ENCODE measurements around the gene CAMKMT.

The CAMKMT gene

DNA sequence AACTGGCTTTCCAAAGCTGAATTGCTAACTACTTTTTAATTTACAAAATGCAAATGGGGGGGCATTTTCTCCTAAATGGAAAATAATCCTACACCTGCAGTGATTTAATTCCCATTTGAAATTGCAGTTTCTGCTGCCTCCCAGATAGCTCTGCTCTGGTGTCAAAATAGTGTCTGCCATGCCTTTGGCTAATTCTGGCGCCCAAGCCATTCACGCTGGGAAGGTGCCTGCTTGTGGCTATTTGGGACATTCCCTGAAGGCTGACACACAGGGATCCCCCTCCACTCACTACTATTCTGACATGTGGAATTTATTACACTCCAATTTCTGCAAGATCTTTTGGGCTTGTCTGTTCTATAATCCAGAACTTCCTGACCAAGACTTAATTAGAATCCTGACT, 451.4 kb downstream of the CAMKMT start:
- Histone ChIP-seq H3K9ac (ENCODE audit: low read length) (no peak overlapping the region), H3K4me1 (ENCODE audit: control insufficient read depth, insufficient read depth, low read length) (no peaks in the 10 kb centered on the region), H3K9me3 (ENCODE audit: control insufficient read depth, low read length) (no peaks in the 10 kb centered on the region), H3K36me3 (ENCODE audit: control insufficient read depth, insufficient read depth, low read length, severe bottlenecking) (no peaks in the 10 kb centered on the region), H3K27me3 (replicated peaks; ENCODE audit: control insufficient read depth, insufficient read depth, low read length) (peaks cover 67% of the 10 kb centered on the region), H3K4me3 (ENCODE audit: low read length) (no peak overlapping the region)
- DNase-seq (ENCODE audit: low read depth): no peak

DNA sequence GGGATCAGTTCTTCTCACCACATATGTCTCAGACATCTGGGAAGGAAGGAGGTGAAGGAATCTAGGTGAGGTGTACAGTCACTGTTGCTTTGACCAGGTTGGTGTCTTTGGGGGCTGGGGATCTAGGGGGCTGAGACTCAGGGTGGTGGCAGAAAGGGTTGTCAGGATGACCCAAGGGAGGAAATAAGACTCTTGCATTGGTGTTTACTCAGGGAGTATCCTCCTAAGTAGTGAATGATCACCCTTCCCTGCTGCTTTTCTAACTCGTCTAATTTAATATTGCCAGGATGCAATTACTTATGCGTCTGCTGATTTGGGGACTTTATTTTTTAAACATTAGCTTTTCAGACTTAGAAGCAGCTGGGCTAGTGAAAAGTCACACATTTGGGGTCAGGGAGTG, 451.9 kb downstream of the CAMKMT start:
- Histone ChIP-seq H3K4me1 (ENCODE audit: control insufficient read depth, insufficient read depth, low read length) (no peaks in the 10 kb centered on the region), H3K4me3 (ENCODE audit: low read length) (no peak overlapping the region), H3K9me3 (ENCODE audit: control insufficient read depth, low read length) (no peaks in the 10 kb centered on the region), H3K36me3 (ENCODE audit: control insufficient read depth, insufficient read depth, low read length, severe bottlenecking) (no peaks in the 10 kb centered on the region), H3K9ac (ENCODE audit: low read length) (no peak overlapping the region), H3K27me3 (replicated peaks; ENCODE audit: control insufficient read depth, insufficient read depth, low read length) (peaks cover 64% of the 10 kb centered on the region)
- no peak for DNase-seq (ENCODE audit: low read depth)

DNA sequence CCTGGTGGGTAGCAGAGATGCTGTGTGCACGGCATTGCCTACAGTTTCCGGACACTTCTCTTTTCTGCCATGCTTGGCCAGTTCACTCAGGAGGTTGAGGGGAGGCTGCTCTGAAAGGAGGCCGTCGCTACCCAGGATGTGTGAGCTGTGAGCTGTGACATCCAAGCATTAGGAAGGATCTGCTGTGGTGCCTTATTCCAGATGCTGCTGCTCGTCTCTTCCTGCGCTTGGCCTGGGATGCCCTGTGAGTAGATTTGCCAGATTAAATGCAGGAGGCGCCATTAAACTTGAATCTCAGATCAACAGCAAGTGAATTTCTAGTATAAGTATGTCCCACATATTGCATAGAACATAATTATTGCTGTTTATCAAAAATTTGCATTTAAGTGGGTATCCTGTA, 455.5 kb downstream of the CAMKMT start:
- Histone ChIP-seq H3K4me1 (ENCODE audit: control insufficient read depth, insufficient read depth, low read length) (no peaks in the 10 kb centered on the region), H3K9me3 (ENCODE audit: control insufficient read depth, low read length) (no peaks in the 10 kb centered on the region), H3K4me3 (ENCODE audit: low read length) (no peak overlapping the region), H3K36me3 (ENCODE audit: control insufficient read depth, insufficient read depth, low read length, severe bottlenecking) (no peaks in the 10 kb centered on the region), H3K9ac (ENCODE audit: low read length) (no peak overlapping the region), H3K27me3 (replicated peaks; ENCODE audit: control insufficient read depth, insufficient read depth, low read length) (peaks cover 58% of the 10 kb centered on the region)
- no peak for DNase-seq (ENCODE audit: low read depth)

DNA sequence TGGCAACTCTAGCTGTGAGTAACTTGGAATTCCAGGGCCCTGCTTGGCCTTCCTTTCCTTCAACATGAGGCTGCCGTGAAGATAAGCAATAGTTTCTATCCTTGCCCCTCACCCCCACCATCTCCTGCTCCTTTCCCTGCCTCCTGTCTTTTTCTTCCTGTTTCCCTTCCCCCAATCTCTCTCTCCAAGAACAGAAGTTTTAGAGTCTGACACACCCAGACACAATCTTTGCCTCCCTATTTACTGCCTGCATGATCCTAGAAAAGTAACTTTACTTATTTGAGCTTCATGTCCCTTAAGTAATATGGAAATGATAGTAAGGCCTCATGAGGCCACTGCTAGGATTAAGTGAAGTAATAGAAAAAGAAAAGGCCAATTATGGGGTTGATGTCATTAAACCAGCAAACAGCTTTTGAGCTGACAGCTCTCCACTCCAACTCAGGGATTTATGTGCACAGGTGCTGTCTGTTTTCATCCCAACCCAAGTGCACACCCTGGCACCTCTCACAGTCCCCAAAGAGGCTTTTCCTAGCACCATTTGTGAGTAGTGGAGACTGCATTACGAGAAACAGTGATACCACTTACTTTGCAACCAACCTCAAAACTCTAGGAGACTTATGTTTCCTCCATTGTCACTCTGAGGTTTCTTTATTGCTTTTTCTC, 456.1 kb downstream of the CAMKMT start:
- no peaks in the 10 kb centered on the region for H3K36me3 ChIP-seq (ENCODE audit: control insufficient read depth, insufficient read depth, low read length, severe bottlenecking)
- no peaks in the 10 kb centered on the region for H3K4me1 ChIP-seq (ENCODE audit: control insufficient read depth, insufficient read depth, low read length)
- H3K9me3 ChIP-seq (ENCODE audit: control insufficient read depth, low read length): no peaks in the 10 kb centered on the region
- no peak overlapping the region for H3K4me3 ChIP-seq (ENCODE audit: low read length)
- no peak for DNase-seq (ENCODE audit: low read depth)
- H3K9ac ChIP-seq (ENCODE audit: low read length): no peak overlapping the region
- H3K27me3 ChIP-seq (replicated peaks; ENCODE audit: control insufficient read depth, insufficient read depth, low read length): peaks cover 57% of the 10 kb centered on the region

DNA sequence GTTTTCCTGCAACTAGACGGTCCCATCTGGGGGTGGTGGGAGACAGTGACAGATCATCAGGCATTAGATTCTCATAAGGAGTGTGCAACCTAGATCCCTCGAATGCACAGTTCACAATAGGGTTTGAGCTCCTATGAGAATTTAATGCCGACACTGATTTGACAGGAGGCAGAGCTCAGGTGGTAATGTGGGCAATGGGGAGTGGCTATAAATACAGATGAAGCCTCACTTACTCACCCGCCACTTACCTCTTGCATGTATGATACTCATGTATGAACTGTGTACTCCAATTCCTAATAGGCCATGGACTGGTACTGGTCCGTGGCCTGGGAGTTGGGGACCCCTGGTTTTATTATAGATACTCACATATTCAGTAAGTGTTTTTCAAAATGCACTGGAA, 457.3 kb downstream of the CAMKMT start:
- DNase-seq (ENCODE audit: low read depth): no peak
- Histone ChIP-seq H3K9ac (ENCODE audit: low read length) (no peak overlapping the region), H3K9me3 (ENCODE audit: control insufficient read depth, low read length) (no peaks in the 10 kb centered on the region), H3K4me3 (ENCODE audit: low read length) (no peak overlapping the region), H3K36me3 (ENCODE audit: control insufficient read depth, insufficient read depth, low read length, severe bottlenecking) (no peaks in the 10 kb centered on the region), H3K4me1 (ENCODE audit: control insufficient read depth, insufficient read depth, low read length) (no peaks in the 10 kb centered on the region), H3K27me3 (replicated peaks; ENCODE audit: control insufficient read depth, insufficient read depth, low read length) (peaks cover 50% of the 10 kb centered on the region)

DNA sequence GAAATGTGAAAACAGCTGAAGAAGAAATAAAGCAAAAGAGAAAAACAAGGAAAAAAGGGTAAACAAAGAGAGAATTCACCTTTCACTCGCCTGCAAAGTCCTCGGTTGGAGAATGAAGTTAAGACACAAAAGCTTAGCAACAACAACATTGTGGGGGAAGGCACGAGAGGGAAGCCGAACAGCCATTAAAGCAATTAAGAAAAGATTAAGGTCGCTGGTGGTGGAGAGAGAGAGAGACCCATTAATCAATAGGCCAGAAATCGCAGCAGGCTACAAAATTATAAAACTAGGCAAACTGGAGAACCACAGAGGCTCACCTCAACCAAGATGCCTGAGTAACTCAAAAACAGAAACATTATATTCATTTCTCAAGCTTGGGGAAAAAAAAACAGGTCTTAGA, 459.8 kb downstream of the CAMKMT start:
- Histone ChIP-seq H3K9me3 (ENCODE audit: control insufficient read depth, low read length) (no peaks in the 10 kb centered on the region), H3K4me3 (ENCODE audit: low read length) (no peak overlapping the region), H3K27me3 (replicated peaks; ENCODE audit: control insufficient read depth, insufficient read depth, low read length) (peaks cover 47% of the 10 kb centered on the region), H3K4me1 (ENCODE audit: control insufficient read depth, insufficient read depth, low read length) (no peaks in the 10 kb centered on the region), H3K36me3 (ENCODE audit: control insufficient read depth, insufficient read depth, low read length, severe bottlenecking) (no peaks in the 10 kb centered on the region), H3K9ac (ENCODE audit: low read length) (no peak overlapping the region)
- DNase-seq (ENCODE audit: low read depth): no peak

DNA sequence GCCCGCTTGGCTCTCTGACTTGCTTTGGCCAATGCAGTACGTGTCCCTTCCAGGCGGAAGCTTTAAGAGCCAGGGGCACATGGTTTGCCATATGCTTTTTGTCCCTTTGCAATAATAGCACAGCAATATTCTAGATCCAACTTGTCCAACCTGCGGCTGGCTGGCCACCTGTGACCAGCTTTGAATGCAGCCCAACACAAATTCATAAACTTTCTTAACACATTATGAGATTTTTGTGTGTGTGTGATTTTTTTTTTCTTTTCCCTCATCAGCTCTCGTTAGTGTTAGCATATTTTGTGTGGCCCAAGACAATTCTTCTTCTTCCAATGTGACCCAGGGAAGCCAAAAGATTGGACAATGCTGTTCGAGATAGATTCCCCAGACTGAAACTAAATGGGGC, 460.4 kb downstream of the CAMKMT start:
- H3K9me3 ChIP-seq (ENCODE audit: control insufficient read depth, low read length): no peaks in the 10 kb centered on the region
- no peak overlapping the region for H3K9ac ChIP-seq (ENCODE audit: low read length)
- H3K36me3 ChIP-seq (ENCODE audit: control insufficient read depth, insufficient read depth, low read length, severe bottlenecking): no peaks in the 10 kb centered on the region
- no peak for DNase-seq (ENCODE audit: low read depth)
- peaks cover 45% of the 10 kb centered on the region for H3K27me3 ChIP-seq (replicated peaks; ENCODE audit: control insufficient read depth, insufficient read depth, low read length)
- H3K4me3 ChIP-seq (ENCODE audit: low read length): no peak overlapping the region
- no peaks in the 10 kb centered on the region for H3K4me1 ChIP-seq (ENCODE audit: control insufficient read depth, insufficient read depth, low read length)
